ENCODE data around the gene NR3C2.

DNA sequence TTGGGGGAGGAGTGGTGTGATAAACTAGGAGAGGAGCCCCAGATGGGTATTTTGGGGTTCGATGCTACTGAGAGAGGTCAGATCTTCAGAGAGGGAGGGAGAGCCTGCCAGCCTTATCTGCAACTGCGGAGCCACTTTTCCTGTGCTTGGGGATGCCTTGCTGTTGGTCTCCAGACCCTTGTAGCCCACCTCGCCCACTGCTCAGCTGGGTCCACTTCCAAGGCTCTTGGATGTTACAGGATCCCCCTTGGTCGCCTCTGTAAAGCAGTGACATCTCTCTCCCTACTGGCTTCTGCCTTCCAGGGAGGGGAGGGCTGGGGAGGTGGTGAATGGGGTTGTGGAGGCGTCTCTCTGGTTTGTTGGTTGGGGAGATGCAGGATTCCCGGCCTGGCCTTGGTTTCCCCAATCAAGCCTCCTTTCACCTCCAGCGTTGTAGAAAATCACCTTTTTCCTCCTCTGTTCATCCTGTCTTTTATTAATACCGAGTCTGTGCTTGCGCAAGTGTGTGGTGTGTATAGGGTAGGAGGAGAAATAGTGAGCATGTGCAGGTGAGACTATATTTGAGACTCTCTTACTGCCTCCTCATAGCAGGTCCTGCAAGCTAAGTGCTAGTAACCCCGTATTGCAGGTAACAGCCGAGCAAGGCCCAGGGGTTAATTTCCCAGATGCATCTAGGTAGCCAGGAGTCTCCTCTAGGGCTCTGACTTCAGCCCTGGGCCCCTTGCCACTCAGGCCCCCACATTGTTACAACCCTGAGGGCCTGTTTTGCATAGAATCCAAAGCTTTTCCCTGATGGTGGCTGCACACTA, 372.9 kb downstream of the NR3C2 start:
- TF ChIP-seq, protein P1, sequence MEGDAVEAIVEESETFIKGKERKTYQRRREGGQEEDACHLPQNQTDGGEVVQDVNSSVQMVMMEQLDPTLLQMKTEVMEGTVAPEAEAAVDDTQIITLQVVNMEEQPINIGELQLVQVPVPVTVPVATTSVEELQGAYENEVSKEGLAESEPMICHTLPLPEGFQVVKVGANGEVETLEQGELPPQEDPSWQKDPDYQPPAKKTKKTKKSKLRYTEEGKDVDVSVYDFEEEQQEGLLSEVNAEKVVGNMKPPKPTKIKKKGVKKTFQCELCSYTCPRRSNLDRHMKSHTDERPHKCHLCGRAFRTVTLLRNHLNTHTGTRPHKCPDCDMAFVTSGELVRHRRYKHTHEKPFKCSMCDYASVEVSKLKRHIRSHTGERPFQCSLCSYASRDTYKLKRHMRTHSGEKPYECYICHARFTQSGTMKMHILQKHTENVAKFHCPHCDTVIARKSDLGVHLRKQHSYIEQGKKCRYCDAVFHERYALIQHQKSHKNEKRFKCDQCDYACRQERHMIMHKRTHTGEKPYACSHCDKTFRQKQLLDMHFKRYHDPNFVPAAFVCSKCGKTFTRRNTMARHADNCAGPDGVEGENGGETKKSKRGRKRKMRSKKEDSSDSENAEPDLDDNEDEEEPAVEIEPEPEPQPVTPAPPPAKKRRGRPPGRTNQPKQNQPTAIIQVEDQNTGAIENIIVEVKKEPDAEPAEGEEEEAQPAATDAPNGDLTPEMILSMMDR (IDR thresholded peaks at IDR 0.05) = no peak
- no peak for TF ChIP-seq POLR2AphosphoS5 (IDR thresholded peaks at IDR 0.05)

Data from prostate gland (tissue), 2 donors.